HUDEP-2 (cell line): Measurements from ENCODE around the gene ZXDC.
A peak's percentile ranks its signal among the peaks of the same experiment; 100 is the strongest.

Experiments used
- DNase-seq, 76 experiments: peaks; one replicate each; lab custom pipeline; 2025; ENCODE audit not compliant: unreplicated experiment in 76 of 76; lab: John Stamatoyannopoulos, UW

ZXDC gene

DNA sequence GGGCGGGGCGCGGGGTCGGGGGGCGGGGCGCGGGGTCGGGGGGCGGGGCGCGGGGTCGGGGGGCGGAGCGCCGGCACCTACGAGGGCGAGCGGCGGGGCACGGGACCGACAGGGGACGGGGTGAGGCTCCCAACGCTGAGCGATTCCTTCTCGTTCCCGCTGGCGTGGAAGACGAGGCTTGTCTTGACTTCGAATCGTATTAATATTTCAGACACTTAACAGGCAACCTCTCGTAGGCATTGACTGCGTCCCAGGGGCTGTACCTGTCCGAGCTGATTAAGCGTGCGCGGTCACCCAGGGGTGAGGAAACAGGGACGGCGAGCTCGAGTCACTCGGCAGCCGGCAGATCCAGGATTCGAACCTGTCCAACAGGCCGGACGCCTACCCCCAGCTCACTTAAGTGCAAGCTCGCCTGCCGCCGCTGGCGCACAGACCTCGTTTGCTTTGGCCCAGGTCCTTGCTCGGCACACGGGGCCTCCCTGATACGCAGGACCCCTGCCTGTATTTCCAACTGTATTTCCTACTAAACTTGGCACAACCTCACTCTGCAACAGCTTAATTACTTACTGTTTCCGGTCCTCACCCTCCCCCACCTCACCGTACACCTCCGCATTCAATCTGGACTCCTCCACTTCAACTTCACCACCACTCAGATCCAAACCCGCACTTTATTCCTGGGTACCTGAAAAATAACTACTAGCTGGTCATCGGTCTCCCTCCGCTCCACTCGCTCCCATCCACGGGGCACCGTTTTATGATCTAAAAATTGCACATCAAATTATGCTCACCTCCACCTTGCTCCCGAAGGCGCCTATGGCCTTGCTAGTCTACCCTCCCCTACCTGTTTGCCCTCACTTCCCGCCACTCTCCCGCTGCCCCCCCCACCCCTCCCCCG lies 722 bp upstream of the ZXDC start:
- DNase-seq, result peak in 29 of 76 experiments; percentile 20 to 79 (median 45)

DNA sequence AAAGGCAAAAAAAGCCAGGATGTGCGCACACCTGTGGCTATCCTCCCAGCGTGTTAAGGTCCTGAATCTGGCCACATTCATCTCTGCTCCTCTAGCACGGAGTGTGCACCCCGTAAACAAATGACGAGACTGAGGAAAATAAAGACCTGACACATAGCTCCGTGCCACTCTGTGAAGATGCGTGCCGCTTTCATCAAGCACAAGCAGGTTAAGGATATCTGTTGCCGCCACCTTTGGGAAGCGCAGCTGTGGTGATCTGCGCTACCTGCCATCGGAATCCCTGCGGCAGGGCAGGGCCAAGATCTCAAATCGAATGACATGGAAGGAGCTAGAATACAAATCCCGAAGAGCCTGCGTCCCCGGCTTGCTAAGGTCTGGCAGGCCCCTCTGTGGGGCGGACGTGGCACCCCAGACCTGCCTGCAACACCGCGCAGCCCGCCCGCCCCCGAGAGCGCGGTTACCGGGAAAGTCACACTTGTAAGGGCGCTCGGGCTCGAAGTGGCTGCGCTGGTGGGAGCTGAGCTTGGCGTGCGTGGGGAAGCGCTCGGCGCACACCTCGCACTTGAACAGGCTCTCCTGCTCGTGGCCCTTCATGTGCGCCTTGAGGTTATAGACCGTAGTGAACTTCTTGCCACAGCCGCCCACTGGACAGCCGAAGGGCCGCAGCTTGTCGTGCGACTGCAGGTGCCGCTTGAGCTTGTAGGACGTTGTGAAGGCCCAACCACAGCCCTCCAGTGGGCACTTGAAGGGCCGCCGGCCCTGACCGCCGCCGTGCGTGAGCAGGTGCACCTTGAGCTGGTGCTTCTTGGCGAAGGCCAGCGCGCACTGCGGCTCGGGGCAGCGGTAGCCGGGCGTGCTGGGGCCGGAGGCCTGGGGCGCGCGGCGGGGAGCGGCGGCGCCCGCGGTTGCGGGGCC lies 936 bp downstream of the ZXDC start:
- DNase-seq, result peak in 48 of 76 experiments; percentile 3 to 57 (median 26)

DNA sequence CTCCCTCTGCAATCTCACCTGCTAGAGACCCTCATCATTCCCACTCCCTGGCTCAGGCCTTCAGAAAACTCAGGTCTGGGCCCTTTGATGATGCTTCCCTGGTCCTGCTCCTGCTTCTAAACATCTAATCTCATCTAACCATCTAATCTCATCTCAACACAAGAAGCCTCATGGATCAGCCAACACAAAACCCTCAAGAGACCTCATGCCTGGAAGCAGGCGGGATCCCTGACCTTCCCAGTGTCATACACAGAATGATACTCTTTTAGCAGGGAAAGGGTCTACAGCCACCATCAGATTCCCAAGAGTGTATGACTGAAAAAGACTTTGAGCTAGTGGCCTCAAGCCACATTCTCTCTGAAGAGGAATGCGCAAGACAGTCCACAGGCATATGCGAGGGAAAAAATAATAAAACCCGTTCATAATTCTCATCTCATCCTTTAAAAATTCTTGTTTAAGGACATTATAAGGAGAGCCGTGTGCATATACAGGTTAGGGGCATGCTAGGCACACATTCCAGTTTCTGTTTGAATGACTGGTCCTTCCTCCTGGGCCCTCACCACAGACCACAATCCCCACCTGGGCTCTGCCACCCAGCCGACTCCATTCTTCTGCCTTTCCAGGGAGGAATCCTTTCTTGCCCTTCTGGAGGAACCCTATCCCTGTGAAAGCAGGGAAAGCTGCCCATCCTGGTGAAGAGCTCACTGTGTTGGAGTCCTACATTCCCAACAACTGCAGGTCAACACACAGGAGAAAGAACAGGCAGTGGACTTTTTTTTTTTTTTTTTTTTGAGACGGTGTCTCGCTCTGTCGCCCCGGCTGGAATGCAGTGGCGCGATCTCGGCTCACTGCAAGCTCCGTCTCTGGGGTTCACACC lies 2.2 kb downstream of the ZXDC start:
- DNase-seq, result no peak

DNA sequence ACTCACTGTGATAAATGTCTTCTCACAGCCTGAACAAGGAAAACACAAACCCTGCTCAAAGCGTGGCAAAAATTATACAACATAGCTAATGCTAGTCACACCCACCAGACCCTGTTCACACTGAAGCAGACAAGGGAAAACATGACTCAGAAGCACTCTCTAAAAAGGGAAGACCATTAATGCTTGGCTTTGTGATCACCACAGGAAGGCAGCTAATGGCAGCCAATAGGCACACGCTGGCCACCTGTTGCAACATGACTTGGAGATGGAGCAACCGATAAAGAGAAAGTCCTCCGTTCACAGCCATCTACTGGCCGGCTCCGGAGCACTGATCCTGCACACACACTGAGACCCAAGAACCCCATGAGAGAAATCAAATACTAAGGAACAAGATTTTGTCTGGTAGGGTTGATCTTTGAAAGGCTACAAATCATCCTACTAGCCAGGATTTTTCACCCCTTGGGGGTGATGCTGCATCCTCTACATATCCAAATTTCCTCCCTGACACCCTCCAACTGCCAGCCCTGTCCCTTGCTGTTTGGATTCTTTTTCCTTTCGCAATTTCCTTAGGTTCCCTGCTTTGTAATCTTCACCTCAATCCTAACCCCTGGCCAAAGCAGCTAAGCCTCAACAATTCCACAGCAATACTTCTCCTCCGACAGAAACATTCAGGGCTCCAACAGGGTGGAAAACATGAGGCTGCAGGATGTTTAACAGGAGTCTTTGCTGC lies 3.2 kb downstream of the ZXDC start:
- peak in 35 of 76 experiments; percentile 4 to 71 (median 26) for DNase-seq

DNA sequence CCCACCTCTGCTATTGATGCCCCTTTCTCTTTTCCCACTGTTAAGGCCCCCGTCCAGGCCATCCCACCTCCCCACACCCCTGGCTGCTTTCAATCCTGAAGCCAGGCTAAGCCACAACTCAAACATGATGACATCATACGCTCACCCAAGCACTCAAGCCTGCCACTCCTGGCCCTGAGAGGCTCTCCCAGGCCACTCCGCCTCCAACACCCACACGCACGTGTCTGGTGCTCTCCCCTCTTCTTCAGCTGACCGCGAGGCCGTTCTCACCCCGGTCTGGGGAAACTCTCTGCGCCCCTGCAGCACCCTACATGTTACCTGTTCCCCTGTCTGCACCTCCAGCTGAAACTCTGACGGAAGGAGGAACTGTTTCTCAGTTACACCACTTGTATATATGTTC lies 6.2 kb downstream of the ZXDC start:
- DNase-seq, result no peak

DNA sequence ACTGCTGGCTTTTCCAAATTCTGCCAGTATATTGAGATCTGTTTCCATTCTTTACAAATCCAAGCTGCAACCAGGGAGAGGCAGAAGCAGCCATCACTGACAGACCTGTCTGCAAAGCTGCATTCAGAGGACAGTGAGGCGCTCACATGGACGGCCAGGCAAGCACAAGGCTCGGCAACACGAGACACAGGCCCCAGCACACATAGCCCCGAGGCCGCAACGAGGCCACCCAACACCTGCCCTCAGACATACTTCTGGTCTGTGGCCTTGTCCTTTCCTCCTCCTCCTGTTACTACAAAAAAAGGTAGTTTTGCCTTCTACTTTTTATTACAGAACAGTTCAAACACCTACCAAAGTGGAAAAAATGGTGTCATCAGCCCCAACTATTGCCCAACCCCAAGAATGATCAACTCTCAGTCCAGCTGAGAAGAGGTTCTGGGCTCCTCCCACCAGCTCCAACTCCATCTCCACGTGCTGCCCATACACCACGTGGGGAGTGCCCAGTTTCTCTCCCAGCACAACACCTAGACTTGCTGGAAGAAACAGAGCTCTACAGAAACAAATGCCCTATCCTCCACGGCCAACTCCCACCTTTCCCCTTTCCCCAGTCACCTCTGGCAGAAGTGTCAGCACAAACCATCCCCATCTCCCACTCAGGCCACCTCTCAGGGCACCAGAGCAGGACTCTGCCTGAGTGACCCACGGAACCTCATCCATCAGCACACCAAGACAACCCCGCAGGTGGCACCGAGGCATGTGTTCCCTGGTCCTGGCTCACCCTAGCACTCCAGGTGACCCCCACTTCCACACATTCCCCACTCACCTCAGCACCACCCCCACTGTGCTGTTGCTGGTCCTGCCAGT lies 7.4 kb downstream of the ZXDC start:
- no peak for DNase-seq

DNA sequence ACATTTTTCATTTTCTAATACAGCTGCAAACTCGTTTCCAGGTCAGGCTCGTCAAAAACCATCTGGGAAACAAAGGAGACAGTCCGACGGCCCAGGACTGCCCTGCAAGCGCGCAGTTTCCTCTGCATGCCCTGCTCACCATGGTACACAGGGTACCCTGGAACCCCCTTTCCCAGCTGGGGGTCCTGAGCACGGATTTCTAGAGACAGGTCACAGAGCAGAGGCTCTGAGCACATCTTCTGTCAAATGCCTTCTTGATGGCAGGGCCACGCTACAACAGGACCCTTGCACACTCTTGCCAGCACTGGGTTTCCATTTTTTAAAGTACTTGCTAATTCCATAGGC lies 8.1 kb downstream of the ZXDC start:
- DNase-seq, result no peak

DNA sequence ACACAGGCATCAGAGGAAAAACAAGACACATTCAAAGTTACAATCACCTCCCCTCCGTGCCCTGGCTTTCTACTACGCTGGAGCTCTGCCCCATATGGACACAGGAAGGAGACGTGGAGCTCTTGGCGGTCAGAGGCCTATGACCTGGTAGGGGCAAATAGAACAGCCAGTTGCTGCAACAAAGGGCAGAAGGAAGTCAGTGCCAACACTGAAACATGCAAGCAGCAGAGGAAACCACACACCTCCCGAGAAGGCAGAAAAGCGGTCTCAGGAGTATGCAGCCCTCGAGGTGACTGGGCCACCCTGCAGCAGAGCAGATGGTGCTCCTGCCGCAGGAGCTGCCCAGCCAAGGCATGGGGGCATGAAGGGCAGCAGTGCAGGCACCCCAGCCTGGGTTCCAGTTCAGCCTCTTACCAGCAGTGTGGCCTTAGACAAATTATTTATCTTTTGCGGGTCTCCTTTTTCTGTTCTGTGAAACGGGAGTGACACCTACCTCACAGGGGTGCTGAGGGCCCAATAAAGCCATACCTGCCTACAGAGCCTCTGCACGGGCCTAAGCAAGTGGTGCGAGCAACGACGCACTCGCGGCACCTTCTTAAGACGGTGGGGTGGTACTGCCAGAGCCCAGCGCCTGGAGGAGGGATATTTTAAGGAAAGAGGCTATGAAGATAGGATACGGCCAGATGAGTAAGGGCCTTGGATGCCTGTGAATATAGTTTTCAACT lies 8.6 kb downstream of the ZXDC start:
- no peak for DNase-seq

DNA sequence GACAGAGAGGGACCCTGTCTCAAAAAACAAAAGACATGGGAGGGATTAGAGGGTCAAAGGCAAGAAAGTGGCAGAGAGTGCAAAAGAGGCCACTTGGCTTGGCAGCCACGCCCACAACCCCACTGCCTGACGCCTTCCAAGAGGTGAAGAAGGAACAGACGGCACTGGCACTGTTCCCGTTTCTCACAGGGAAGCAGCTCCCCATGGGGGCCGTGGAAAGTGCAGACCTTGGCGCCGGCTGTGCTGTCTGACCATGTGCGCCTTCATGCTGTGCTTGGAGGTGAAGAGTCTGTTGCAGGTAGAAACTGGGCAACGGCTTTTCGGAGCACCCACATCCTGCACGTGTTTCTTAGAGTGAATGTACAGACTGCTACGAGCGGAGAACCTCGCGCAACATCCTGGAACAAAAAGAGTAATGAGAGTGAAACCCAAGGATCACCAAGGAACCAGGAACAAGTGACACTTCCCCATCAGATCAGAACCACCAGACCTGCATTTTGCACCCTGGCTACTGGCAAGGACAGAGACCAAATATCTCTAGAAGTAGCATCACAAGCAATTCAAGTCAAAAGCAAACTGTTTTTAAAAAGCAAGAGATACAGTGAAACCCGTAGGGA lies 9.7 kb downstream of the ZXDC start:
- DNase-seq, result no peak

DNA sequence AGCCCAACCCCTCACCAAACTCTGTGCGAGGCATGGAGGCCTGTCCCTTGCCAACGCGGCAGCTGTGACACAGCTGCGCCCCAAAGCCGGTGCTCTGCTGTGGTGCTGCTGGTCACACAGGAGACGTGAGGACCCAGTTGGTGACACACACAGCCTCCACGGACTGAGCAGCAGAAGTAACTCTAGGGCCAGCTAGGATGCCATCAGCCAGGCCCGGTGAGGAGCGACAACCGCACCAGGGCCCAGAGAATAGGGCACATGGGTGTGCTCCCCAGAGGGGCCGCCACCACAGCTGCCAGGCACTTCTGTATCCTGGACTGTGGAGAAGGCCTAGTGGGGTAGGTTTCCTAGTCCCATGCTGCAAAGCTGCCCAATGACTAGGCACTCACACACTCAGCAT lies 10.7 kb downstream of the ZXDC start:
- no peak for DNase-seq

DNA sequence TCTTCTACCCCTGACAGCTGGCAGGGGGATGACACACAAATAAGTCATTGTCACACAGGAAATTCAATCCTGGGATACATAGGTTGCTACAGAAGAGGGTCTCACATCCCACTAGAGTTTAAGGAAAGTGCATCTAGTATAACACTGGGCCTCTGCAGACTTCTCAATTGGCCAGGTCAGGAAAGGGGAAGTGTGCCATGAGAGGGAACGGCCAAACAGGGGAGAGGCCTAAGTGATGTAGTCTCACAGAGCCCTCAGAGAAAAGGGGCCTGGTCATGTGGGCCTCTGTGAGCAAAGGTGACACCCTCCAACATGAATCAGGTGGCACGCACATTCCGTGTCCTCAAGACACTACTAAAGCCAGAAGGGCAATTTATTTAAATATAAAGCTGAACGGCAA lies 11.2 kb downstream of the ZXDC start:
- no peak for DNase-seq

DNA sequence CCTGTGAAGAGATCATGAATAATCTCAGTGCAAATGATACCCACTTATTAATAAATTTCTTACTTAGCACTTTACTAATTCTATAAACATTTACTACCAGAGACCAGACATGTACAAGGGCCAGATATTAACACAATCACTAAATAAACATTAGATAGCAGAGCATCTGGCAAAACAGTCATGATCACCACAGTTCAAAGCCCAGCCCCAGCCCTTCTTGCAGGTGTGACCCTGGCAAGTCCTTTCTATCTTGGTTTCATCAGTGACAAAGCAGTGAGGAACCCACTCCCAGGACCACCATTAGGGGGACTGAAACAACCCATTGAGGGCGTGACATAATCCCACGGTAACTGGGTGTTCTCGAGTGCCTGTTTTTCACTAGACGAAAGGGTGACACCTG lies 11.6 kb downstream of the ZXDC start:
- no peak for DNase-seq

DNA sequence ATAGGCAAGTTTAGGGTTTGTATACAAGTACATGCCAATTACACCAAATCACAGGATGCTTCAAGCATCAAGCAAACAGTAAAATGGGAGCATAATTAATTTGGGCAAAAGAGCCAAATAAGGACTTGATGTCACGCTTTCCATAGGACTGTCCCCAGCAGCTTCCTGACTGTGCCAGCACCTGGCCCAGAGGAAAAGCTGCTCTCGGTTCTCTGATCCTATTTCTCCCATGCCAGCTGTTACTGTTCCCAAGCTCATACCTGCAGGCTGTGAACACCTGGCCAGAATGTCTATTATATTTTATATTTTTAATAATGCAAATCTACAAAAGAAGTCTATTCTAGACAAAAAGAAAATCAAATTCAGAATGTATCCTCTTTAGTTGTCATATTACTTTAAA lies 12.2 kb downstream of the ZXDC start:
- no peak for DNase-seq

DNA sequence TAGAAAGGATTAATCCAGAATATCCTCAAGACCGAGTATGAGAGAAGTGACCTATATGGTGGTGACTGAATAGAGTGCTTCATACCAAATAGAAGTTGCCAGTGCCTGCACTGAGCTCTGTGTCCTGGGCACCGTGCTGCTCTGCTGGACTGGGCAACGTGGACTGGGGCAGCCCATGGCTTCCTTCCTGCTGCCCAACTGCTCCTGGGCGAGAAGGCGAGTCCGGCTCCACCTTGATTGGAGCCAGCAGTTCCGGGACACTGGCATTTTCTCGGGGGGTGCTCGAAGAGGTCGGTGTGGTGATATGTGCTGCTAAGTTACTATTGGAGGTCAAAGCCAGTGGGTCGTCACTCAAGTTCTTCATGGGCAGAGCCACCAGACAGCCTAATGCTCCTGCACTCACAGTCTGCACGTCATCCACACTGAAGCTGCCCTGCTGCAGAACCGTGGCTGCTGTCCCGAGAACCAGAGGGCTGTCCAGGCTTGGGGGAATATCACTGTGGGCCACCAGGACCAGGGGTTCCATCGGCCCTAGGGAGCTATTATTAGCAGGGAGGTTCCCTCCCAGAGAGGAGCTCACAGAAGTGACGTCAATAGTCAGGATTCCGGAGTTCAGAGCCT lies 14.1 kb downstream of the ZXDC start:
- no peak for DNase-seq

DNA sequence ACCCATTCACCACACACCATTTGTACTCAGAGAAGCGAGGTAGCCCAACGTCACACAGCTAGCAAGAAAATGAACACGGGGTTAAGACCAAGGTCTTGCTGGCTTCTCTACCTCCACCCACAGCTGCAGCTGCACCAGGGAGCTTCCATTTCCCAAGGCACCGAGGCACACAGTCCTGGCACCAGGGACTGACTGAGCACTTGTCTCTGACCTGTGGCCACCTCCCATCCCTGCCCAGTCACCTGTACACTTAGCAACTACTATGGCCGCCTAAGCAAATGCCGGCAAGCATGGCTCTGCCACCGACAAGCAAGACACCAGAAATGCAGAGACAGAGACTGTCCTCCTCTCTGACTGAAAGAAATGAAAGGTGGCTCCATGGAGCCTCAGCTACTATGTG lies 15.3 kb downstream of the ZXDC start:
- DNase-seq, result no peak

DNA sequence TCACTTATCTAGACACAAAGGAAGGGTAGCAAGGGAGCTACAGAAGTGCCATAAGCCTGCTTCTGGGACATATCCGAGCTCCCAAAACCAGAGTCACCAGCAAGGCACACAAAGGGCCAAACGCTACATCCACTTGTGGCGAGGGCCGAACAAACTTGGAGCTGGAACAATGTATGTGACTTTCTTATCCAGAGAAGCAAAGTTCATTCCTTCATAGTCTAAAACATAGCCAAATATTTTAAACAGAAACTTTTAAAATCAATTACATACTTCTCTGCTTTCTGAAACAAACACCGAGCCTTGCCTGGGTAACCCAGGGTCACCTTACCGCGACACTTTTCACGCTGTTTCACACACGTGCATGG lies 15.9 kb downstream of the ZXDC start:
- no peak for DNase-seq

DNA sequence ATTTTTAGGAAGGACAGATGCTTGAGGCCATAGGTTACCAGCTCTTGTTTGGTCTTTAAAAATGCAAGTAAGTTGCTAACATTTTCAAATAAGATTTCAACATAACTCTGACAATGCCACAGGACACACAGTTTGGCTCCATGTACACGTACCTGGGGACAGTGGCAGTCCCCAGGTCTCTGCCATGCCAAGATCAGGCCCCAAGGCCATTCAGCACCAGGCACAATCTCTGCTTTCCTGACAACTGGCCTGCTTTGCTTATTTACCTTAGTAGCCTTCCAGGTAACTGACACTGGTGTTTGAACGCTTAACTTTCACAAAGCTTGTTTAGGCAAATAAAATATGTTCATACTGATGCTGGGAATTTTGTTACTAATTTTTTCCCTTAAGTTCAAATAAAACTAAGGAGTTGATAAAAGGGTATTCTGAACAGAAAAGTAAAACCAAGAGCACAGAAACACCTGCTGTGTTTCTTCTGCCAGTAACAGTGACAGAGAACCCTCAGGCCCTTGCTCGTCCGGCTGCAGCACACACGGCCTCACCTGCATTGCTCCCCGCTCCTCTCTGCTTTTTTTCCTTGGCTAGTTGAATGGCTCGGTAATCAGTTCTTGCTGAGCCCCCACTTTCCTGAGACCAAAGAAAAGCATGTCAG lies 16.5 kb downstream of the ZXDC start:
- DNase-seq, result no peak
